Stimulated activated CD8-positive, alpha-beta memory T cell treated with anti-CD3 and anti-CD28 coated beads, Interleukin-4, amount 100 ng/mL, for 1 hour (primary cell): Measurements from ENCODE around the gene GALE.
"Not testable (repeated sequence)": the region's sequence is repeated elsewhere in the genome, so short reads cannot be mapped to it uniquely, and the experiment has no call there.

Experiments
- DNase-seq, 2 donors: peaks; one replicate each; pipeline ENCODE4 v3.0.0-alpha.2; 2020; ENCODE audit warnings: low read depth in 2 of 2, low spot score in 1 of 2

GALE gene

GRCh38 chr1:23793018-23793781 lies 7.4 kb downstream of the GALE start:
- DNase-seq = no peak

- DNase-seq = no peak
Measured at GRCh38 chr1:23792151-23792945, 8.2 kb downstream of the GALE start.

- DNase-seq = no peak
Measured at GRCh38 chr1:23791516-23792047, 9.0 kb downstream of the GALE start.

GRCh38 chr1:23790696-23791515 lies 9.6 kb downstream of the GALE start, which contains the start of gene LYPLA2:
LYPLA2 (plus strand) TSS chr1:23791145; CDS start chr1:23792683, 1,538 bp downstream.
- DNase-seq = peak; percentile 66 to 77

- DNase-seq = no peak
Measured at GRCh38 chr1:23788695-23789094, 11.9 kb downstream of the GALE start.

- DNase-seq = no peak
Measured at GRCh38 chr1:23787701-23788100, 12.9 kb downstream of the GALE start.

- no peak for DNase-seq
Measured at GRCh38 chr1:23784846-23785245, 15.7 kb downstream of the GALE start.

GRCh38 chr1:23783141-23783540 lies 17.4 kb downstream of the GALE start:
- not testable (repeated sequence) for DNase-seq

GRCh38 chr1:23779826-23780371 lies 20.7 kb downstream of the GALE start:
- no peak for DNase-seq

- peak; percentile 38 to 57 for DNase-seq
Measured at GRCh38 chr1:23777979-23778814, 22.4 kb downstream of the GALE start, which contains the start of gene PITHD1. PITHD1 (plus strand) TSS chr1:23778418; CDS start chr1:23778516, 98 bp downstream.

- DNase-seq = no peak
Measured at GRCh38 chr1:23776217-23776616, 24.3 kb downstream of the GALE start.

GRCh38 chr1:23774174-23774880 lies 26.2 kb downstream of the GALE start:
- DNase-seq = no peak

- no peak for DNase-seq
Measured at GRCh38 chr1:23772854-23773242, 27.7 kb downstream of the GALE start.

- peak; percentile 69 to 73 for DNase-seq
Measured at GRCh38 chr1:23772049-23772853, 28.3 kb downstream of the GALE start.

GRCh38 chr1:23768733-23769132 lies 31.8 kb downstream of the GALE start:
- no peak for DNase-seq

GRCh38 chr1:23763041-23763577 lies 37.4 kb downstream of the GALE start:
- DNase-seq = no peak

GRCh38 chr1:23759277-23759676 lies 41.3 kb downstream of the GALE start:
- no peak for DNase-seq

- no peak for DNase-seq
Measured at GRCh38 chr1:23757812-23758211, 42.7 kb downstream of the GALE start.
